Activated T-cell treated with anti-CD3 and anti-CD28 coated beads, Interleukin-2, amount 50 U/mL, for 4 hours (primary cell): Measurements from ENCODE around the gene TTC21A. TPM values are rescaled to one million over a fixed set of nuclear protein-coding genes. Genes with fewer than 3 reads are reported as not detected.

Experiments used
- ATAC-seq, 2 donors: fragments of 200-7000 bp; cut with Tn5 transposase; one replicate each; pipeline ENCODE4 v1.10.0; 2021
- DNase-seq: peaks from one replicate; pipeline ENCODE4 v3.0.0-alpha.2; 2020
- H3K27me3 Mint-ChIP-seq: one replicate; pipeline ENCODE4 v1.8.0; 2021; ENCODE audit warnings: low read depth, mixed read lengths
- H3K36me3 Mint-ChIP-seq: one replicate; pipeline ENCODE4 v1.8.0; 2022; ENCODE audit warnings: mixed read lengths; ENCODE audit not compliant: insufficient read depth
- H3K4me1 Mint-ChIP-seq: one replicate; pipeline ENCODE4 v1.8.0; 2021; ENCODE audit warnings: low read depth, mixed read lengths
- H3K4me3 Mint-ChIP-seq: one replicate; pipeline ENCODE4 v1.8.0; 2021; ENCODE audit warnings: mild to moderate bottlenecking, moderate library complexity, mixed read lengths
- H3K9me3 Mint-ChIP-seq: one replicate; pipeline ENCODE4 v1.8.0; 2021; ENCODE audit warnings: mixed read lengths
- total RNA-seq, 3 donors: library from RNA; stranded (reverse); gene quantifications; one replicate each; pipeline ENCODE4 v1.2.1, GENCODE V29; 2021

TTC21A gene
- total RNA-seq, 3 donors from 2014 or later, result 0.84 to 1.1 (median 1.0) TPM

GRCh38 chr3:39088456-39088855, 19.0 kb upstream of the TTC21A start:
- ATAC-seq (no peak), DNase-seq (no peak)
- no peaks in the 10 kb centered on the region for H3K27me3 Mint-ChIP-seq
- H3K4me1 Mint-ChIP-seq, result no peaks in the 10 kb centered on the region
- peaks cover 38% of the 10 kb centered on the region for H3K36me3 Mint-ChIP-seq
- H3K9me3 Mint-ChIP-seq, result no peaks in the 10 kb centered on the region
- no peak overlapping the region for H3K4me3 Mint-ChIP-seq

- H3K4me3 Mint-ChIP-seq, result no peak overlapping the region
- H3K9me3 Mint-ChIP-seq, result no peaks in the 10 kb centered on the region
- no peaks in the 10 kb centered on the region for H3K4me1 Mint-ChIP-seq
- DNase-seq, result no peak
- no peak for ATAC-seq
- H3K36me3 Mint-ChIP-seq, result peaks cover 39% of the 10 kb centered on the region
- no peaks in the 10 kb centered on the region for H3K27me3 Mint-ChIP-seq
Observed at GRCh38 chr3:39088889-39089288, 18.6 kb upstream of the TTC21A start.

DNA sequence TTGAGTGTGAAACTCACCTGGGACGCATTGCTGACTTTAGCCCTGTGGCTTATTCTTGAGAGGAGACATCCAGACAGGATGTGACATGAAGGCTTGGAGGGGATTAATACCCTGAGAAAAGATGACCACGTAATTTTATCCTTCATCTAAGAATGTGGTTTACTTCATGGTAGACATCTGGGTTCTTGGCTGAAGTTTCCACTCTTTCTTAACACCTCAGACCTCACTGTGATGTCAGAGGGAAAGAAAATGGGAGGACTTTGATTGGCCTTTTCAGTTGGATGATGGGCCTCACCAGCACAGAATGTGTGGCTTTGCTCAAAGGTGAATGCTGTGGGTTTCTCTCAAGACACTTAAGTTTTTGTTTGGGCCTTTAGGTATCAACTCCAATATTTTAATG, 16.6 kb upstream of the TTC21A start:
- Mint-ChIP-seq H3K36me3 (peaks cover 45% of the 10 kb centered on the region), H3K9me3 (no peaks in the 10 kb centered on the region), H3K27me3 (no peaks in the 10 kb centered on the region), H3K4me1 (no peaks in the 10 kb centered on the region), H3K4me3 (no peak overlapping the region)
- no peak for ATAC-seq
- DNase-seq, result no peak

DNA sequence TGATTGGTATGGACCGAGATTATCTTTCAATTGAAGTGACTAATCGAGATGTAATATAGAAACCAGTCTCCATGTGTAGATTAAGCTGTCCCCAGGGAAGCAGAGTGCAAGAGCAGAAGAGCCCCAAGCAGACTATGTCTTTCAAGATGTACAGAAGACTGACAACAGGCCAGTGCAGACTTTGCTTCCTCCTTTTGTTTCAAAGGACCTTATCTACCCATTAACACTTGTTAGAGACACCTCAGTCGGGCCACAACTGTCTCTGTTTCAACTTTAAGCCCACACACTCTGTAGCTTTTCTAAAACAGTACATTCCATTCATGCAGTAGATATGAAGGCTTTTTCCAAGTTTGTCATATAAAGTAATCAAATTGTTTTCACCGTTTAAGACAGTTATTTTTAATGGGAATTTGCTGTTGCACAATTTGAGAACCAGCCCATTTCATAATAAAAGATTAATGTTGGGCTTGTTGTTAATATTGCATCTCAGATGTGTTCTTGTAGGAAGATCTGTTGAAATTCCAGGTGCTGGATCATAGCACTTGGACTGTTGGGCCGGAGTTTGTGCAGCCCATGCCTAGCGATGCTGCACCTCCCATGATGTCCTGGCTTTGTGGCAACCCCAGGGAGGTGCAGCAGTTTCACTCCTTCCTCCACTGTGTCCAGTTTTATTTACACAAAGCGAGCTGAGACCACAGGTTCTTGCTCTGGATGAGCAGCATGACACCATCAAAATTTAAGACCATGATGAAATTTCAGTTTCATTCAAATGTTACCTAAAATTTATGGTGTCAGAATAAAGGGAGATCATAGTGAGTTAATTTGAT, 12.4 kb upstream of the TTC21A start:
- DNase-seq (no peak), ATAC-seq (no peak)
- H3K4me1 Mint-ChIP-seq, result no peaks in the 10 kb centered on the region
- H3K9me3 Mint-ChIP-seq, result no peaks in the 10 kb centered on the region
- H3K36me3 Mint-ChIP-seq, result peaks cover 31% of the 10 kb centered on the region
- H3K27me3 Mint-ChIP-seq, result no peaks in the 10 kb centered on the region
- no peak overlapping the region for H3K4me3 Mint-ChIP-seq

- Mint-ChIP-seq H3K27me3 (no peaks in the 10 kb centered on the region), H3K36me3 (peaks cover 25% of the 10 kb centered on the region), H3K9me3 (no peaks in the 10 kb centered on the region), H3K4me1 (no peaks in the 10 kb centered on the region), H3K4me3 (no peak overlapping the region)
- DNase-seq, result no peak
- no peak for ATAC-seq
Observed at GRCh38 chr3:39095778-39096177, 11.7 kb upstream of the TTC21A start.

DNA sequence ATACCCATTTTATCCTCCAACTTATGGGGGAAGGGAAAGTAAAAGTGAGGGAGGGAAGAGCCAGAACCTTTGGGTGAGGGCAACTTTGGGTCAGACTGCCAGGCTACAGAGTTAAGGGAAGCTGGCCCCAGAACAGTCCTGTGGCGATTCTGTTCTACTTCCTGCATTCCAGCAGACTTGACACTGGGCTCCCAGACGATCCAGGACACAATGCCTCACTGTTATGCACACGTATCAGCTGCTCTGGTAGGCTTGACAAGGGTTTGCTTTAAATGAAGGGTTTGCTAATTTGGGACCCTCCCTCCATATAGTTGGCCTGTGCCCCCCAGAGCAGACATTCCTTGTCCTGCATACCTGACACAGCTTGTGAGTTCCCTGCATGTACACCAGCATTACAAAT, 10.7 kb upstream of the TTC21A start:
- Mint-ChIP-seq H3K27me3 (no peaks in the 10 kb centered on the region), H3K9me3 (no peaks in the 10 kb centered on the region), H3K36me3 (peaks cover 25% of the 10 kb centered on the region), H3K4me1 (peaks cover 6% of the 10 kb centered on the region), H3K4me3 (no peak overlapping the region)
- ATAC-seq, result no peak
- no peak for DNase-seq

DNA sequence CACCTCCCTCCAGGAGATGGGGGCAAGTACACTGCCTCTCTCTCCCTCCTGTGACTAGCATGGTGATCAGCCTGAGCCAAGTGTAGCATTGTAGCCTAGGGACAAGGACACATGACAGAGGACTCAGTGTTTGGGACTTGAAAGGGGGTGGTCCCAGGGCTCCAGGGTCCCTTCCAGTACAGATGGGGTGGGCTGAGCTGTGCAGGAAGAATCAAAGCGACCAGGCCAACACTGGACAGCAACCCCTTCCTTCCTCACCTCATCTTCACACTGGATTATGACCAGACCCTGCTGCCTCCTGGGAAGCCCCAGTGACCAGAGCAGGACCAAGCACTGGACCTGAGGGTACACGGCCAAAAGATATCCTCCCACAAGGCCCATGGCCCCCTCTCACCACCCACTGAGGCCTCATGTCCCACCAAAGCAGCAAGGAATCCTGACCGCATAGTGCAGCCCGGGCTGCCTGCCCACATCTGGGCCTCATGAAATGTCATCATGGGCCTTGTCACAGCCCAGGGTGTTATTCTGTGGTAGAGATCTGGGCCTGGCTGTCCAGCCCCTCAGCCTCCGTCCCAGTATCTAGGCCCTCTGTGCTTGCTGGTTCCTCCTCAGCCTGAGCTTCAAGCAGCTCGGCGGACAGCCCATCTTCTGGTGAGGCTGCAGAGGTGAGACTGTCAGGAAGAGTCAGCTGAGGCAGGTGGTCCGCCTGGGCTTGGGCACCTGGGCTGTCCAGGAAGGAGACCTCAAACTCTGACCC, 9.6 kb upstream of the TTC21A start:
- H3K4me1 Mint-ChIP-seq, result peaks cover 8% of the 10 kb centered on the region
- H3K9me3 Mint-ChIP-seq, result no peaks in the 10 kb centered on the region
- DNase-seq (no peak), ATAC-seq (no peak)
- H3K4me3 Mint-ChIP-seq, result no peak overlapping the region
- no peaks in the 10 kb centered on the region for H3K27me3 Mint-ChIP-seq
- H3K36me3 Mint-ChIP-seq, result peaks cover 21% of the 10 kb centered on the region

GRCh38 chr3:39098473-39099000, 8.9 kb upstream of the TTC21A start:
- no peaks in the 10 kb centered on the region for H3K9me3 Mint-ChIP-seq
- peaks cover 13% of the 10 kb centered on the region for H3K4me1 Mint-ChIP-seq
- DNase-seq (no peak), ATAC-seq (no peak)
- no peak overlapping the region for H3K4me3 Mint-ChIP-seq
- peaks cover 21% of the 10 kb centered on the region for H3K36me3 Mint-ChIP-seq
- H3K27me3 Mint-ChIP-seq, result no peaks in the 10 kb centered on the region

- Mint-ChIP-seq H3K36me3 (peaks cover 14% of the 10 kb centered on the region), H3K4me3 (no peak overlapping the region), H3K27me3 (no peaks in the 10 kb centered on the region), H3K4me1 (peaks cover 14% of the 10 kb centered on the region), H3K9me3 (no peaks in the 10 kb centered on the region)
- no peak for DNase-seq
- no peak for ATAC-seq
Observed at GRCh38 chr3:39099242-39099641, 8.2 kb upstream of the TTC21A start.

DNA sequence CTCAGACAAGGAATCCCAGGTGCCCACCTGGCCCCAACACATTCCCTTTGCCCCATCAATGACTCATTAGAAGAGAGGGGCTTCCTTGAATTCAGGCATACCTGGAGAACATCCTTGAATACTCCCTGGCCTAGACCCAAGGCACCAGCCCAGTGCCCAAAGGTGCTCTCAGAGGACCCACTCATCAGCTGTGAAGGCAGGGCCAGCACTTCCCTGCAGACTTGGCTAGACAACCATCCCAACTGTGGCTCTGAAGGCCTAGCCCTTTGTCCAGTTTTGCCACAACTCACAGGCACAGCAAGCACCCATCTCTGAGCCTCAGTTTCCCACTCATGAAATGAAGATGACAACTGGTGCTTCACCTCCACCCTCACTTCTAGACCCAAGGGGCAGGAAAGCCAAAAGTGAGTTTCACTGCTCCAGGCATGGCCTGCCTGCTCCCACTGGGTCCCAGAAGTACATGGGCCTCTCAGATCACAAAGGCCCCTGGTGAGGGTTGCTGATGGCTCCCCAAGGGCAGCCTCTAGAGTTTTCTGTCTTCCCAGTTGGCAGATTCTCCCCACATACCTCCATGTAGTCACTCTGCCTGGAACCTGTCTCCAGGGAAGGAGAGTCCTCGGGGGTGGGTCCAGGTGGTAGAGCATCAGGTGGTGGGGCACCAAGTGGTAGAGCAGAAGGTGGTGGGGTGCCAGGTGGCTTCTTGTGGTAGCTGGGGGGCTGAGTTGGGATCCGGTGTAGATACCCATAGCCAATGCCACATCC, 7.6 kb upstream of the TTC21A start:
- DNase-seq (no peak), ATAC-seq (no peak)
- H3K4me1 Mint-ChIP-seq, result peaks cover 17% of the 10 kb centered on the region
- H3K9me3 Mint-ChIP-seq, result no peaks in the 10 kb centered on the region
- H3K4me3 Mint-ChIP-seq, result no peak overlapping the region
- H3K36me3 Mint-ChIP-seq, result peaks cover 11% of the 10 kb centered on the region
- H3K27me3 Mint-ChIP-seq, result no peaks in the 10 kb centered on the region

GRCh38 chr3:39100500-39100886, 7.0 kb upstream of the TTC21A start:
- no peak for ATAC-seq
- H3K4me1 Mint-ChIP-seq, result peaks cover 22% of the 10 kb centered on the region
- no peaks in the 10 kb centered on the region for H3K9me3 Mint-ChIP-seq
- H3K27me3 Mint-ChIP-seq, result no peaks in the 10 kb centered on the region
- H3K36me3 Mint-ChIP-seq, result peaks cover 6% of the 10 kb centered on the region
- no peak overlapping the region for H3K4me3 Mint-ChIP-seq
- DNase-seq, result no peak

- H3K27me3 Mint-ChIP-seq, result no peaks in the 10 kb centered on the region
- peaks cover 5% of the 10 kb centered on the region for H3K36me3 Mint-ChIP-seq
- peak; percentile 77 for ATAC-seq
- H3K9me3 Mint-ChIP-seq, result no peaks in the 10 kb centered on the region
- DNase-seq, result peak; percentile 45
- no peak overlapping the region for H3K4me3 Mint-ChIP-seq
- peaks cover 29% of the 10 kb centered on the region for H3K4me1 Mint-ChIP-seq
Observed at GRCh38 chr3:39101022-39101689, 6.3 kb upstream of the TTC21A start.

DNA sequence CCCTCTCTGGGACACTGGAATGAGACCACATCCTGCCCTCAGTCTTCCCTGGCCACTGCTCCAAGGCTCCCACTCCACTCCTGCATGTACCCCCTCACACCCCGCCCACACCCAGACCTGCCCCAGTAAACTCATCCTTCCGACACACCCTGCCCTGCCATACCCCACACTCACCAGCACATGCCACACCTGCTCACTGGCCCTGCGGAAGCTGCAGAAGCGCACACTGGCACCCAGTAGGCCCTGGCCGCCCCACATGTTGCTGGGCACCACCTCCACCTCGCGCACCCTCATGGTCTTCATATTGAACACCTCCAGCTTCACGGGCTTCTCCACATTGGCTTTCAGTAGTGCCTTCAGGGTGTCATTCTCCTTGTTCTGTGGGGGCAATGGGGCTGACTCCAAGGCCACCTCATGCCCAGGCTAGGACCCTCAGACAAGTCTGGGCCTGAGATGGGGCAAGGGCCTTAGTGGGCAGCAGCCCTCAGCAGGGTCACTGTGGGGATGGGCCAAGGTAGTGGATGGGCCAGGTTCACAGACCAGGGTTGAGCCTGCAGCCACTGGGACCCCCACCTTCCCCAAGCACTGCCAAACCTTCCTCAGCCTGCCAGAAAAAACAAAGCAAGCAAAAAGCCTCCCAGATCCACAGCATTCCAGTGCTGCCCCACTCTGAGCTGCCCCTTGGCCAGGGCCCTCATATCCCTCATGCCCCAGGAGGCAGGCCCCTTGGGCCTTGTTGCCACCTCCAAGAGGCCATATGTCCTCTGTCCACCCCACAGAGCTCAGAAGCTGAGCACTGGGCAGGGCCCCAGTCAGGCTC, 4.8 kb upstream of the TTC21A start:
- Mint-ChIP-seq H3K4me1 (peaks cover 38% of the 10 kb centered on the region), H3K9me3 (no peaks in the 10 kb centered on the region), H3K4me3 (no peak overlapping the region), H3K27me3 (no peaks in the 10 kb centered on the region), H3K36me3 (no peaks in the 10 kb centered on the region)
- ATAC-seq (no peak), DNase-seq (no peak)
